LoVo (cell line): ENCODE results near the gene TMEM184B.
A peak's percentile ranks its signal among the peaks of the same experiment; 100 is the strongest.
"Not testable (repeated sequence)": the region's sequence is repeated elsewhere in the genome, so short reads cannot be mapped to it uniquely, and the experiment has no call there.

Experiments
- DNase-seq: peaks from one replicate; pipeline ENCODE4 v3.0.0-alpha.2; 2016; ENCODE audit warnings: low spot score

Gene TMEM184B

DNA sequence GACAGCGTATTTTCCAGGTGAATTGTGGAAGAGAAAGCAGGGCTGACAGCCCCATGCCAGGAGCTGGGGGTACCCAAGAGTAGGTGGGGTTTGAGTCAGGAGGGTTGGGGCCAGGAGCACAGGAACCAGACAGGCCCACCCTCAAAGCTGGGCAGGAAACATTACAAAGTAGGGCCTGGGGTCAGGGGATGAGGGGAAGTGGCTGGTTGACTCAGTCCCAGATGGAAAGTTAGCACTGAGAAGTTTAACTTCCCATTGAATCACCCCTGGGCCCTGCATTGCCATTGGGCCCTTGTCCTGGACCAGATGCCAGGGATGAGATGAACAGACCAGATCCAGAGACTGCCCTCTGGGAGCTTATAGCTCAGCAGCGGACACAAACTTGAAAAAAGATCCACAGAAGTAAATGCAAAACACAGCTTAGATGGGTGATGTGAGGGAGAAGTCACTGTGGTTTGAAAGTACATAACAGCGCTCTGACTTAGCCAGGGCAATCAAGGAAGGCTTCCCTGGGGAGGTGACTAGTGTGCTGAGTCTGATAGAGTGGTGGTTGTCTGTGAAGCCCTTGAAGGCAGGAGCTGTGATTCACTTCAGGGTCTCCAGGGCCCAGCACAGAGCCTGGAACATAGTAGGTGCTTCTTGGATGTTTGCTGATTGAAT lies 68.8 kb downstream of the TMEM184B start:
- DNase-seq: no peak

DNA sequence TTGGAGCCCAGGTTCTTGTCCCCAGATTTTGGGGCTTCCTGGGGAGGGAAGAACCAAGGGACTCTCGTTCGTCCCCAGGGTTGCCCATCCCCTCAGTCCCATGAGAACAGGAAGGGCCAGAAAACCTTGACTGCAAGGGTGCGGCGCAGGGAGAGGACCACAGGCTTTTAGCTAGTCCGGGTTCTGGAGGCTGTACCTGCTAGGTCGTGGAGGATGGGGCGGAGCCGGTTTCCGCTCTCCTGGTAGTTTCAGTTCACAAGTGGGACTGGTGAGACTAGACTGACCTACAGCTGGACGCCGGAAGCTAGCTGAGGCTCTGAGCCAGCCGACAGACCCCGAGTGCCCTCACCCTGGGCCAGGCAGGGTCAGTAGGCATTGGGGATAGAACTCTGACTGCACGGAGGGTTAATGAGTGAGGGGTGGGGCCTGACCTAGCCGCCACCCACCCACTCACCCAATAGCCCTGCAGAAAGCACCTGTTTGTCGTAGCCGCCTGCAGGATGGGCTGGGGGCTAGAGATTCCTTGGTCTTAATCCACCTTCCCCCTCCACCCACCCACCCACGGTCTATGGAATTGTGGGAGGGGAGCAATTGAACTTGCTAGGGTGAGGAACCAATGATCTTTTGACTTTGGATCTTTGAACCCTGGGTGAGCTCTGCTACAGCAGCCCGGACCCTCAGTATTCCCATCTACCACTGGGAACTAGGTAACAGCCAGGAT lies 69.6 kb downstream of the TMEM184B start:
- peak; percentile 43 for DNase-seq

DNA sequence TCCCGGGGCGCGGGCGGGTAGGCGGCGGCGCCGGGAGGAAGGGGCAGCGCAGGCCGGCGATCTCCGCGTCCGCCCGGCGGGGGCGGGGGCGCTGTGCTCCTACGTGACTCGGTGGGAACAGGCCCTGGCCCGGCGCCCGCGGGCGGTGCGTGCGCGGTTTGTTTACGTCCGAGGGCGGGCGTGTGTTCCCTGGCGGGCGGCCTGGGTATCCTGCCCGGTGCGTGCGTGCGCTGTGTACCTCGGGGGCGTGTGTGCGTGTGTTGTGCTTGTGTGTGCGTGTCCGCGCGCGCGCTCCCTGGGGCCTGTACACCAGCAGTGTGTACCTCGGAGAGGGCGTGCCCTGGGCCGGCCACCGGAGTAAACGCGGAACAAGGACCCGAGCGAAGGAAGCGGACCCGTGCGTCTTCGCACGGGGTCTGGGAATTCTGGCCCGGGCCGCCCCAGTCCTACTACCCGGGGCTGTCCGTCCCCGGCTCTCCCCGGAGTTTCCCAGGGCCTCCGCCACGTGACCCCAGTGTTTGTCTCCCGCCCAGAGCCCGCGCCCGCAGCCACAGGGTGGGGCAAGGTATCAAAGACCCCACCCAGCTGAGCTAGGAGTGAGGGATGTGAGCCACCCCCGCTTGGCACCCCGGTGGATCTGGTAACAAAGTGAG lies 70.2 kb downstream of the TMEM184B start:
- DNase-seq: peak; percentile 75

DNA sequence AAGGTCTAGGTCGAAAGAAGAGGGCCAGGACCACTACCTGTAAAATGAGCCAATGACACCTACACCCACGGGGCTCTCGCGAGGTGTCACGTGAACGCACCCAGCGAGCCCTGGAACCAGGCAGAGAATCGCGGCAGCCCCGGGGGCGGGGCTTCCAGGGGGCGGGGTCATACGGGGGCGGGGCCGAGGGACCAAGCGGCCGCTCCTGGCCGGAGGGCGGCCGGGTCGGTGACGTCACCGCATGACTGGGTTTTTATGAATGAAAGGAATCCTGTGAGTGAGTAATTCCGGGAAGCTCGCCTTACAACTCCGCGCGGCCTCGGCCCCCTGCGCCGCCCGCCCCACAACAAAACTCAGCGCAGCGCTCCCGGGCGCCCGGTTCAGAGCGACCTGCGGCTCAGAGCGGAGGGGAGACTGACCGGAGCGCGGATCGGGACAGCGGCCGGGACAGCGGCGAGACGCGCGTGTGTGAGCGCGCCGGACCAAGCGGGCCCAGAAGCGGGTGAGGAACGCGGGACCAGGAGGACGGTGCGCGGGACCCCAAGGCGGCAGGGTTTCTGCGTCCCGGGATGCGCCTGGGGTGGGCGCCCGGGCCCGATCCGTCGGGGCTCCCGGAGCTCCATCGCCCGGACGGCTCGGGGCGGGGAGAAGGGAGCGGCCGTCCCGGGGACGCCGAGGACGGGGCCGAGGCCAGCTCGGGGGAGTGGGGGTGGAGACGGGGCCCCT lies 70.9 kb downstream of the TMEM184B start, which contains the start of gene MAFF:
TSS of gene MAFF (plus strand) at position 284 of the 726 bp plus-strand sequence. CDS start 11,860 bp downstream, outside the sequence.
- peak; percentile 95 for DNase-seq

DNA sequence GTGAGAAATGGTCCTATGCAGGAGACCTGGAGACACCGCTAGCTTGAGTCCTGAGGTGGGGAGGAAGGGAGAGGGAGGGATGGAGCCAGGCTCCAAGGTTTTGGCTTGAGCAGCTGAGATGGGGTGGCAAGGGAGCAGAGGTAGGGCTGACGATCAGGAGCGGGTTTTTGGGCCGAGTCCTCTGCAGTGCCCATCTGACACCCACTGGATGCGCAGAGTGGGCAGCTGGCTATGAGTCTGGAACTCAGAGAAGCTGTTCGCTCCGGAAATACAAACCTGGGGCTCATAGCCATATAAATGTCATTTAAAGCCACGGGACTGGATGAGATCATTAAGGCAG lies 71.5 kb downstream of the TMEM184B start:
- DNase-seq: no peak

DNA sequence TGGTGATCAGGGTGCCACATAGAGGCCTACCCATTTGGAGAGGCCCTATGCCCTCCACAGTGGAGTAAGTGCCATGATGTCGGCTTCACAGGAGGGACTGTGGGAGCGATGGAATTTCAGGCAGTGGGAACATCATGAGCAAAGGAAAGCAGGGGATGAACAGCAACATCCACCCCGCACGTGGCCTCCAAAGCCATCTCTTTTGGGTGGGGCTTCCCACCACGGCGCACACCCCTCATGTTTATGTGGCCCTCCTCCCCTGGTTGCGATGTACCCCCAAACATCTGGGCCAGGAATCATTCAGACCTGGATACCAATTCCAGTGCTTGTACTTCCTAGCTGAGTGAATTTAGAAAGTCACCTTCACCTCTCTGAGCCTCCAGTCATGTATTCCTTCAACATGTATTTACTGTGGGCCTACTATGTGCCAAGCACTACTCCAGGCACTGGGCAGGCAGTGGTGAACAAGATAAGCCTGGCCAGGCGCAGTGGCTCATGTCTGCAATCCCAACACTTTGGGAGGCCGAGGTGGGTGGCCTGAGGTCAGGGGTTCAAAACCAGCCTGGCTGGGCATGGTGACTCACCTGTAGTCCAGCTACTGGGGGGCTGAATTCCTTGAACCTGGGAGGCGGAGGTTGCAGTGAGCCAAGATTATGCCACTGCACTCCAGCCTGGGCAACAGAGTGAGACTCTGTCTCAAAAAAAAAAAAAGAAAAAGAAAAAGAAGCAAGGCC lies 72.8 kb downstream of the TMEM184B start:
- DNase-seq: no peak

DNA sequence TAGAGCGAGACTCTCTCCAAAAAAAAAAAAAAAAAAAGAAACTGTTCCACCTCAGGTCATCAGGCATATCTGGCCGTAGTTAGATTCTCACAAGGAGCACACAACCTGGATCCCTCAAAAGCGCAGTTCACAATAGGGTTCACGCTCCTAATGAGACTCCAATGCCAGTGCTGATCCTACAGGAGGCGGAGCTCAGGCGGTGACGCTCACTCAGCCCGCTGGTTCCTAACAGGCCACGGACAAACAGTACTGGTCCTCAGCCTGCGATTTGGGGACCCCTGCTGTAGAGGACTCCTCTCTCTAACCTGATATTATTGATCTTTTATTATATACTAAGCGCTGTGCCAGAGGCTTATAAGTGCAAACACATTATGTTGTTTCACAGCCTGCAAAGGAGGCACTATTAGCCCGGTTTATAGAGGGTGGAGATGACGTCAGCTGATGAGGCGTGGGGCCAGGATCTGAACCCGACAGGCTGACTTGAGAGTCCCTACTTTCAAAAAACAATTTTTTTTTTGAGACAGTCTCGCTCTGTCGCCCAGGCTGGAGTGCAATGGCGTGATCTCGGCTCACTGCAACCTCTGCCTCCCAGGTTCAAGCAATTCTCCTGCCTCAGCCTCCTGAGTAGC lies 75.9 kb downstream of the TMEM184B start:
- no peak for DNase-seq

DNA sequence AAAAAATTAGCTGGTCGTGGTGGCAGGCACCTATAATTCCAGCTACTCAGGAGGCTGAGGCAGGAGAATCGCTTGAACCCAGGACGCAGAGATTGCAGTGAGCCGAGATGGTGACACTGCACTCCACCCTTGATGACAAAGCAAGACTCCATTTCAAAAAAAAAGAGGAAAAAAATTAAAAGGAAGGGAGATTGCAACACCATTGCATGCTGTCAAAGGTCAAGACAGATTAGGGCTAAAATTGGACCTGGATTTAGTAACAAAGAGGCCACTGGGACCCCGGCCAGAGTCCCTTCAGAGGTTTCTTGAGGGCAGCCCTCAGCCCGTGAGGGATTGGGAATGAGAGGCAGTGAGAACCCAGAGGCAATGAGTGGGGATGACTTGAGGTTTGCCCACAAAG lies 79.2 kb downstream of the TMEM184B start:
- DNase-seq: no peak

DNA sequence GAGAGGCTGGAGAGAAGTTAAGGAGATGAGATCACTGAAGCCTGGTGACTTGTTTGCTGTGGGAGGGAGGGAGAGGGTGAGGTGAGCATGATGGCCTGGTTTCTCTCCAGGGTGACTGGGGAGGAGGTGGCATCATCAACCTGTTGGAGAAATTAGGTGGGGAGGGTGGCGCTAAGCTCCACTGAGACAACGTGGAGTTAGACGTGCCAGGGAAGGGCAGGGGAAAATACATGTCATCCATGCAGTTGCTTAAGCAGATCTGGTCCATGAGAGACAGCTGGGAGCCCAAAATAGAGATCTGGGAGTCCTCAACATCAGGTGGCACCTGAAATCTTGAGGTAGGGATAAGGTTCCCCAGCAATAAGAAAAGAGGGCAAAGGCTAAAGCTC lies 80.3 kb downstream of the TMEM184B start:
- no peak for DNase-seq

DNA sequence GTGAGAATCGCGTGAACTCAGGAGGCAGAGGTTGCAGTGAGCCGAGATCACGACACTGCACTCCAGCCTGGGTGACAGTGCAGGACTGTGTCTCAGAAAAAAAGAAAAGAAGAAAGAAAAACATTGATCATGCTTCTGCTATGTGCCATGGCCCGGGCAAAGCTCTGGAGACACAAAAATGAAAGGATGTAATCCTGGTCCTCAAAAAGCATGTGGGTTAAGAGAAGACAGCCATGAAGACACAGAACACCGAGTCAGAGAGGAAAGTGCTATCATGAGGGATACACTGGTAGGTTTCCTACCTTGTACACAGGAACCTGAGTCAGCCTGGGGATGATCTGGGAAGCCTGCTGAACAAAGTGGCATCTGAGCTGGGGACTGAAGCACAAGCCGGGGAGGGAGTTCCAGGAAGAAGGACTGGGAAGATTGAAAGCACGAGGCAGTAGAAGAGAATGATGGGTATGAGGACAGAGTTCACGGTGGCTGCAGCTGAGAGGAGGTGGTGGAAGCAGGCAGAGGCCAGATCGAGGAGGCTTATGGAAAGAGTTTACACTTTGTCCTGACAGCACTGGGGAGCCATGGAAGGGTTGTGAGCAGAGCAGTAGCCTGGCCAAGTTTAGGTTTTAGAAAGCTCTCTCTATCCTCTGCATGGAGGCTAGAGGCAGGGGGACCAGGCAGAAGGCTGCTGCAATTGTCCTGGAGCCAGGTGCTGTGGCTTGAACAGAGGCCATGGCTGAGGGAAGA lies 80.9 kb downstream of the TMEM184B start:
- no peak for DNase-seq

DNA sequence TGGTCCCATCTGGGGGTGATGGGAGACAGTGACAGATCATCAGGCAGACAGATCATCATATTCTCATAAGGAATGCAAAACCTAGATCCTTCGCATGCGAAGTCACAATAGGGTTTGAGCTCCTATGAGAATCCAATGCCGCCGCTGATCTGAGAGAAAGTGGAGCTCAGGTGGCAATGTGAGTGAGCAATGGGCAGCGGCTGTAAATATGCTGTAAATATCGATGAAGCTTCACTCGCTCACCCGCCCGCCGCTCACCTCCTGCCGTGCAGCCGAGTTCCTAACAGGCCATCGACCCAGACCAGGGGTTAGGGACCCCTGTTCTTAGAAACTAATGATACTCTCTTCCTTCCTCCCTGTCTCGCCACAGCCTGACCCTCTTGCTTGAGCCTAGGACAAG lies 81.8 kb downstream of the TMEM184B start:
- DNase-seq: no peak

DNA sequence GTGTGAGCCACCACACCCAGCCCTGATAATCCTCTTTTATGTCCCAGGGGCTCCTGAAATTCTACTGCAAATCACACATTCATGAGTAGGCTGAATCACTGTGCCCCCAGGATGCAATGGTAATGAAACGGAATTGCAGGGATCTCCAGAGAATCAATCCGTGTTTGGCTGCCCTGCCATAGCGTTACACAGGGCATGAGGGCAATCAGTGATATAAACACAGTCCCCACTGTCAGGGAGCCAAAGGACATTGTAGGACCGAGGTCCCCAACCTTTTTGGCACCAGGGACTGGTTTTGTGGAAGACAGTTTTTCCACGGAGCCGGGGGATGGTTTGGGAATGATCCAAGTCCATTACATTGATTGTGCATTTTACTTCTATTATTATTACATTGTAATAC lies 82.2 kb downstream of the TMEM184B start:
- no peak for DNase-seq

DNA sequence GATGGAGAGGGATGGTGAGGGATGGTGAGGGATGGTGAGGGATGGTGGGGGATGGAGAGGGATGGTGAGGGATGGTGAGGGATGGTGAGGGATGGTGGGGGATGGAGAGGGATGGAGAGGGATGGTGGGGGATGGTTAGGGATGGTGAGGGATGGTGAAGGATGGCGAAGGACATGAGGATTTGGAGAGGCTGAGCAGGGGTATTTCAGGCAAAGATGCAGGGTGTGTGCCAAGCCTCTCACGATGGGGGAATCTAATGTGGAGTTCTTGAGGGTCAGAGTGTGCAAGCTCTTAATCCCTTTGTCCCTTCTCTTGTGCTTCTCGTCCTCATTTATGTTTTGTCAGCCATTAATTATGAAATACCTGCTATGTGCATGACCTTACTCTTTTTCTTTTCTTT lies 83.7 kb downstream of the TMEM184B start:
- no peak for DNase-seq

DNA sequence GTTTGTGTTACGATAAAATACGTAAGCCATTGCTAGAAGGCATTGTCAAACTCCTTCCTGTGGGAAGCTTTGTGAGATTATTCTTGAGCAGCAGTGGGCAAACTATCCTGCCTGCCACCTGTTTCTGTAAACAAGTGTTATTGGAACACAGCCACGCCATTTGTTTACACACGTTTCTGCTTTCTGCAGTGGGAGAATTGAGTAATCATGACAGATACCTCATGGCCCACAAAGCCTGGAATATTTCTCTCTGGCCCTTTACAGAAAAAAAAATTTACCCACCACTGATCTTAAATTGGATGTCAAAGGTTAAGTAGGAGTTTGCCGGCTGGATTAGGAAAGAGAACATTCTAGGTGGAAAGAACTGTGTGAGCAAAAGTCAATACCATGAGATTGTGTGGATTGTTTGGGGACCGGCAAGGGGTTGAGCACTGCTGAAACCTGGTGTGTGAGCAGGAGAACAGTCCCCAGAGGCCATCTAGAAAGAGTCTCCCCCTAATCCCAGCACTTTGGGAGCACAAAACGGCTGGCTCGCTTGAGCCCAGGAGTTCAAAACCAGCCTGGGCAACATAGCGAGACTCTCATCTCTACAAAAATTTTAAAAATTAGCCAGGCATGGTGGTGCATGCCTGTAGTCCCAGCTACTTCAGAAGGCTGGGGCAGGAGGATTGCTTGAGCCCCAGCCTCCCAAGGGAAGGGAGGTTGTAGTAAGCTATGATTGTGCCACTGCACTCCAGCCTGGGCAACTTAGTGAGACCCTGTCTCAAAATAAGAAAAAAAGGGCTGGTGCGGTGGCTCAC lies 85.2 kb downstream of the TMEM184B start:
- no peak for DNase-seq

DNA sequence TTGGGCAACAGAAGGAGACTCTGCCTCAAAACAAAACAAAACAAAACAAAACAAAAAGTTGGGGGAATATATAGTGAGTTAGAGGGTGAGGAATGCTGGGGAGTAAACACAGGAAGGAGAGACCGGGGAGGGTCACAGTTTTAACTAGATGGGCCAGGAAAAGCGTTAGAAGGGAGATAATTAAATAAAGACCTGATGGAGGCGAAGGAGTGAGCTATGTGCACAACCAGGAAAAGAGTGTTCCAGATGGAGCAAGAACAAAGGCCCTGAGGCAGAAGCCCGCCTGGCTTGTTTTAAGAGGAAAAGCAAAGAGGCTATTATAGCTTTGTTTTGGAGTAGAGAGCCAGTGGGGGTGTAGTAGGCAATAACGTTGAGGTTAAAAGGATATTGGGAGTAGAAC lies 86.4 kb downstream of the TMEM184B start:
- DNase-seq: no peak

DNA sequence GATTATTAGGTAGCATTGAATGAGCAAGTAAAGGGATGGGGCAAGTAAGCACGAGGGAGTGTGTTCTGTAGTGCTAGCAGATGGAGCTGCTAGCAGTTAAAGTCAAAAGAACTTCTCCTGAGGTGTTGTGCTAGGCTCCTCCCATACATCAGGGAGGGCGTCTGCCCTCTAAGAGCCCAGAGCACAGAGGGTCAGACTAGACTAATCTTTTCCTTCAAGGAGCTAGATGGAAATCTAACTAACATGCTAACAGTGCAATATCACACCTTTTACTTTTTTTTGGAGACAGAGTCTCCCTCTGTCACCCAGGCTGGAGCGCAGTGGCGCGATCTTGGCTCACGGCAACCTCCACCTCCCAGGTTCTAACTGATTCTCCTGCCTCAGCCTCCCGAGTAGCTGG lies 88.0 kb downstream of the TMEM184B start:
- no peak for DNase-seq

DNA sequence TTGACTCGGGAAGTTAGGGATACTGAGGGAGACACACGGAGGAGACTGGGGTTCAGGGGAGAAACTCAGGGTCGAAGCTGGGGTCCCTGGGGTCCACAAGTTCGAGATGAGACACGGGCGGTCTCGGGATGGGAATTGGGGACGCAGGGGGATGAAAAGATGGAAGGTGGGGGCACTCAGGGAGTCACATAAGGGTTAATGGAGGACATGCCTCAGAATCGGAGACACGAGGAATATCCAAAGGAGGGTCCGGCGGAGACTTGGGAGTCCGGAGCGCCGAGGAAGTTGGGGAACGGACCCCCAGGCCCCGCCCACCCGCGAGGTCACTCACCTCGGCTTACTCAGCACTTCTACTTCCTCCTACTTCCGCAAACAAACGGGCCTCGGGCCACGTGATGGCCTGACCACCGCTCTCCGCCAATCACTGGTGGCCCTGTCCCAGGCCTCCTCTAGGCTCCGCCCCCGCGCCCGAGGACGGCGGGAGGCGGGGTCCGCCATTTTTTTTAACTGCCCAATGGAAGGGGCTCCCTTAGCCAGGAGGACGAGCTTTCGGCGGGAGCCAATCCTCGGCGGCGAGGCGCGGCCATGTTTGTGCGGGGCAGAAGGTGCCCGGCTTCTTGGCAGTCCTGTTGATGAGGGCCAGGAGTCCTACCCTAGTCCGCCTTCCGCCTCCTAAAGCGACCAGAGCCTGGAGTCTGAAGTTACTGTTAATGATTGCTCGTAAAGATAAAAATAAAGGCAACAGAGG lies 91.2 kb downstream of the TMEM184B start, which contains the start of gene PLA2G6:
TSS of gene PLA2G6 (minus strand) at position 378 of the 748 bp plus-strand sequence. CDS start 12,404 bp downstream, outside the sequence.
- DNase-seq: peak; percentile 99

DNA sequence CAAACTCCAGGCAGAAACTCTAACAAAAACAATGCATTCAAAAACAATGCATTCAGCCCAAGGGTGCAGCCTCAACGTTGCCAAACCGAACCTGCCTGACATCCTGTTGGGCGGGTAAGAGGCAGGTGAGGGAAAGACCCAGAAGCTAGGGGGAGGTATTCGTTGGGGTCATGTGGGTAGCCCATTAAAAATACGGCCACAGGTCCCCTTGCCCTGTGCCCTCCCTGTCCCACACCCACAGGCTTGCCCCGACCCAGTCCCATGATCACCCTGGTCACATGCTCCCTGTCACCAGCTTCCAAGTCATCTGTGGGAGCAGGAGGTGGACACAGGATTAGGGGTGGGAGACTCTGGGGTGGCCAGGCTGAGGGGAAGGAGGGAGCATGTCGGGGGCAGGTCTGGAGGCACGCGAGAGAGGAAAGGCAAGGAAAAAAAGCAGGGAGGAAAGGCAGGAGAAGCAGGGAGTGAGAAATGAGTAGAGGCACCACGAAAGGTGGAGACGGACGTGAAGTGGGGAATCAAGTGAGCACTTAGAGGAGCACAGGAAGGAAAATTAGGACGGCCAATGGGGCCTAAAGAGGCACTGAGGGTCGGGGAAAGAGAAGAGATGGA lies 91.9 kb downstream of the TMEM184B start:
- DNase-seq: peak; percentile 41

DNA sequence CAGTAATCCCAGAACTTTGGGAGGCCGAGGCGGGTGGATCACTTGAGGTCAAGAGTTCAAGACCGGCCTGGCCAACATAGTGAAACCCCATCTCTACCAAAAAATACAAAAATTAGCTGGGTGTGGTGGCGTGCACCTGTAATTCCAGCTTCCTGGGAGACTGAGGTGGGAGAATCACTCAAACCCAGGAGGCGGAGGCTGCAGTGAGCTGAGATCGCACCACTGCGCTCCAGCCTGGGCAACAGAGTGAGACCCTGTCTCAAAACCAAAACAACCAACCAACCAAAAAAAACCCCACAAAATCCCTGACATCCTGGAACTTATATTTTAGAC lies 94.2 kb downstream of the TMEM184B start:
- DNase-seq: not testable (repeated sequence)
